Measurements from ENCODE around the gene KCMF1. TPM values are rescaled to one million over a fixed set of nuclear protein-coding genes. Genes with fewer than 3 reads are reported as not detected.

KCMF1 gene
- polyA plus RNA-seq, 1 donor from 2014 or later: 43.3 TPM

DNA sequence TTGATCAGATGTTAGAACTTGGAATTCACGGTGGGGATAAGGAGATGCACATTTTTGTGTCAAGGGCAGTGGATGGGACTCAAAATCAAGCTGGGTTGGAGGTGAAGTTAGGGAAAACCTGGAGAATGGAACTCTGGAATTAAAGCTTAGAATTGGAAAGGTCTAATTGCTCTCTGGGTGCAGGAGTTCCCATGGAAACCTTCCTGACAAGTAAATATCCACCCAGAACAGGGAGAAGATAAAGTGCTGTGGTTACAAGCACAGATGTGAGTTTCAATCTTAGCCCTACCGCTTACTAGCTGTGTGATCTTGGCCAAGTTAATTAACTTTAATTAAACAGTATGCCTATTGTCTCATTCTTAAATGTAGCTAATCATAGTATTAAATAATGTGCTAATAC is 90.9 kb downstream of the KCMF1 start:
- Histone ChIP-seq H3K27me3 (ENCODE audit: insufficient read depth, low read depth, low read length) (no peaks in the 10 kb centered on the region), H4K20me1 (ENCODE audit: insufficient read depth) (no peaks in the 10 kb centered on the region), H3K36me3 (ENCODE audit: insufficient read depth, low read length) (no peaks in the 10 kb centered on the region), H3K4me3 (ENCODE audit: low read length) (no peak overlapping the region), H3K4me2 (ENCODE audit: low read length) (no peak overlapping the region), H3F3A (ENCODE audit: insufficient read depth, low read length, poor library complexity, severe bottlenecking) (no peaks in the 10 kb centered on the region), H3K27ac (ENCODE audit: low read length) (no peak overlapping the region), H3K9me3 (ENCODE audit: low read length) (no peaks in the 10 kb centered on the region), H3K79me2 (replicated peaks; ENCODE audit: insufficient read depth, low read length) (no peaks in the 10 kb centered on the region), H3K9ac (ENCODE audit: low read length) (no peak overlapping the region), H3K9me2 (ENCODE audit: insufficient read depth, low read length) (no peaks in the 10 kb centered on the region), H2AFZ (ENCODE audit: low read depth, low read length) (no peak overlapping the region)
- TF ChIP-seq RAD21 (conservative IDR thresholded peaks at IDR 0.05) (no peak), EZH2 (IDR thresholded peaks at IDR 0.05; ENCODE audit: borderline replicate concordance, insufficient read depth, low read length, poor library complexity, severe bottlenecking) (no peak), MXI1 (conservative IDR thresholded peaks at IDR 0.05; ENCODE audit: poor library complexity, severe bottlenecking) (no peak), EP300 (conservative IDR thresholded peaks at IDR 0.05; ENCODE audit: poor library complexity, severe bottlenecking) (no peak), POLR2AphosphoS5 (IDR thresholded peaks at IDR 0.05) (no peak), REST (IDR thresholded peaks at IDR 0.05; ENCODE audit: borderline replicate concordance) (no peak), SMC3 (conservative IDR thresholded peaks at IDR 0.05; ENCODE audit: poor library complexity) (no peak), TAF1 (IDR thresholded peaks at IDR 0.05; ENCODE audit: low read depth) (no peak)
- TF ChIP-seq, protein P1, sequence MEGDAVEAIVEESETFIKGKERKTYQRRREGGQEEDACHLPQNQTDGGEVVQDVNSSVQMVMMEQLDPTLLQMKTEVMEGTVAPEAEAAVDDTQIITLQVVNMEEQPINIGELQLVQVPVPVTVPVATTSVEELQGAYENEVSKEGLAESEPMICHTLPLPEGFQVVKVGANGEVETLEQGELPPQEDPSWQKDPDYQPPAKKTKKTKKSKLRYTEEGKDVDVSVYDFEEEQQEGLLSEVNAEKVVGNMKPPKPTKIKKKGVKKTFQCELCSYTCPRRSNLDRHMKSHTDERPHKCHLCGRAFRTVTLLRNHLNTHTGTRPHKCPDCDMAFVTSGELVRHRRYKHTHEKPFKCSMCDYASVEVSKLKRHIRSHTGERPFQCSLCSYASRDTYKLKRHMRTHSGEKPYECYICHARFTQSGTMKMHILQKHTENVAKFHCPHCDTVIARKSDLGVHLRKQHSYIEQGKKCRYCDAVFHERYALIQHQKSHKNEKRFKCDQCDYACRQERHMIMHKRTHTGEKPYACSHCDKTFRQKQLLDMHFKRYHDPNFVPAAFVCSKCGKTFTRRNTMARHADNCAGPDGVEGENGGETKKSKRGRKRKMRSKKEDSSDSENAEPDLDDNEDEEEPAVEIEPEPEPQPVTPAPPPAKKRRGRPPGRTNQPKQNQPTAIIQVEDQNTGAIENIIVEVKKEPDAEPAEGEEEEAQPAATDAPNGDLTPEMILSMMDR (IDR thresholded peaks at IDR 0.05; ENCODE audit: poor library complexity, severe bottlenecking): no peak

DNA sequence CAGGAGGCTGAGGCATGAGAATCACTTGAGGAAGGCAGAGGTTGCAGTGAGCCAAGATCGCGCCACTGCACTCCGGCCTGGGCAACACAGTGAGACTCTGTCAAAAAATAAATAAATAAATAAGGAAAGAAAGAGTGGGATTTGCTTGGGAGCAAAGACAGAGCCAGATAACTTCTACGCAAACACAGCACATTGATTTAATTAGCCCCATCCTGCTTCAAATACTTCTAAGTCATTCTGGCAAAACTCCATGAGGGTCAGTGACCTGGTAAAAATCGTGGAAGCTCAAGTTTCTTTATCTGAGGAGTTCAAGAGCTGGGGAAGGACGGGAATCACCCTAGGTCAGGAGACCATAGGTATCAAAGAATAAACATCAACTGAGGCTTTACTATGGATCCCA is 91.6 kb downstream of the KCMF1 start:
- Histone ChIP-seq H3F3A (ENCODE audit: insufficient read depth, low read length, poor library complexity, severe bottlenecking) (no peaks in the 10 kb centered on the region), H3K4me3 (ENCODE audit: low read length) (no peak overlapping the region), H4K20me1 (ENCODE audit: insufficient read depth) (no peaks in the 10 kb centered on the region), H2AFZ (ENCODE audit: low read depth, low read length) (no peak overlapping the region), H3K27me3 (ENCODE audit: insufficient read depth, low read depth, low read length) (no peaks in the 10 kb centered on the region), H3K9me3 (ENCODE audit: low read length) (no peaks in the 10 kb centered on the region), H3K9me2 (ENCODE audit: insufficient read depth, low read length) (no peaks in the 10 kb centered on the region), H3K36me3 (ENCODE audit: insufficient read depth, low read length) (no peaks in the 10 kb centered on the region), H3K79me2 (replicated peaks; ENCODE audit: insufficient read depth, low read length) (no peaks in the 10 kb centered on the region), H3K9ac (ENCODE audit: low read length) (no peak overlapping the region), H3K27ac (ENCODE audit: low read length) (no peak overlapping the region), H3K4me2 (ENCODE audit: low read length) (no peak overlapping the region)
- TF ChIP-seq MXI1 (conservative IDR thresholded peaks at IDR 0.05; ENCODE audit: poor library complexity, severe bottlenecking): no peak
- TF ChIP-seq EP300 (conservative IDR thresholded peaks at IDR 0.05; ENCODE audit: poor library complexity, severe bottlenecking): no peak
- TF ChIP-seq POLR2AphosphoS5 (IDR thresholded peaks at IDR 0.05): no peak
- no peak for TF ChIP-seq SMC3 (conservative IDR thresholded peaks at IDR 0.05; ENCODE audit: poor library complexity)
- TF ChIP-seq REST (IDR thresholded peaks at IDR 0.05; ENCODE audit: borderline replicate concordance): no peak
- TF ChIP-seq, protein P1 (IDR thresholded peaks at IDR 0.05; ENCODE audit: poor library complexity, severe bottlenecking): no peak
- TF ChIP-seq TAF1 (IDR thresholded peaks at IDR 0.05; ENCODE audit: low read depth): no peak
- no peak for TF ChIP-seq RAD21 (conservative IDR thresholded peaks at IDR 0.05)
- TF ChIP-seq EZH2 (IDR thresholded peaks at IDR 0.05; ENCODE audit: borderline replicate concordance, insufficient read depth, low read length, poor library complexity, severe bottlenecking): no peak

Data from neural cell (in vitro differentiated cells).